DMS 273 (cell line): ENCODE measurements around the gene GBP7.
"Not testable (repeated sequence)": the region's sequence is repeated elsewhere in the genome, so short reads cannot be mapped to it uniquely, and the experiment has no call there.

Experiments
- DNase-seq: peaks from one replicate; lab custom pipeline; 2025; ENCODE audit not compliant: unreplicated experiment; lab: John Stamatoyannopoulos, UW

Gene GBP7, protein sequence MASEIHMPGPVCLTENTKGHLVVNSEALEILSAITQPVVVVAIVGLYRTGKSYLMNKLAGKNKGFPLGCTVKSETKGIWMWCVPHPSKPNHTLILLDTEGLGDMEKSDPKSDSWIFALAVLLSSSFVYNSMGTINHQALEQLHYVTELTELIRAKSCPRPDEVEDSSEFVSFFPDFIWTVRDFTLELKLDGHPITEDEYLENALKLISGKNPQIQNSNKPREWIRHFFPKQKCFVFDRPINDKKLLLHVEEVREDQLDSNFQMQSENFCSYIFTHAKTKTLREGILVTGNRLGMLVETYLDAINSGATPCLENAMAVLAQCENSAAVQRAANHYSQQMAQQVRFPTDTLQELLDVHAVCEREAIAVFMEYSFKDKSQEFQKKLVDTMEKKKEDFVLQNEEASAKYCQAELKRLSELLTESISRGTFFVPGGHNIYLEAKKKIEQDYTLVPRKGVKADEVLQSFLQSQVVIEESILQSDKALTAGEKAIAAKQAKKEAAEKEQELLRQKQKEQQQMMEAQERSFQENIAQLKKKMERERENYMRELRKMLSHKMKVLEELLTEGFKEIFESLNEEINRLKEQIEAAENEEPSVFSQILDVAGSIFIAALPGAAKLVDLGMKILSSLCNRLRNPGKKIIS

DNA sequence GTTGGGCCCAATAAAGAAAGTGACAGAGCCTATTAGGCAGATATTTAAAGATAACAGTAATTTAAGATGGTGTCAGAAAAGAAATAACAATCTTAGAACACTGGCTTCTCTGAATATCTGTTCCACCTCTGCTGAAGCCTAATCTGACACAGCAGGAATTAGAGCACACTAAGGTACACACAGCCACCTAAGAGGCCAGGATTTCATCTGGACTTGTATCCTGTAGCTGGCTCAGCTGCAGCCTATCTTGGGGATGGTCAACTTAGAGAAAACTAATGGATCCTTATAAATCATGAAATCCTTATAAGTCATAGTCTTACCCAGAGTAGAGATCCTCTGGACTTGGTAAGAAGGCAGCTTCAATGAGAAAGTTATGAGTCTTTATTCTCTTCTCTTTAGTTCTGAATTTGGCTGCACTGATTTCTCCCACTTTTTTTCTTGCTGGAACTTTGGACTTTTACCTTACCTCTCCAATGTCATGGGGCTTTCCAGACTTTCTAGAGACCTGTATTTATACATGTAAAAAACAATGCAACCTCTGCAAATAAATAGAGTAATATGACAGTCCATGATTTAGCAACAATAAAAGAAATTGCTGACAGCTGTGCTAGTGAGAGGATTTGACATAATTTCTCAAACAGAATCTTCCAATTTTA, at the start of gene GBP7:
GBP7 (minus strand) TSS at position 403 of the 656 bp plus-strand sequence. CDS start 4,068 bp downstream, outside the sequence.
- no peak for DNase-seq

DNA sequence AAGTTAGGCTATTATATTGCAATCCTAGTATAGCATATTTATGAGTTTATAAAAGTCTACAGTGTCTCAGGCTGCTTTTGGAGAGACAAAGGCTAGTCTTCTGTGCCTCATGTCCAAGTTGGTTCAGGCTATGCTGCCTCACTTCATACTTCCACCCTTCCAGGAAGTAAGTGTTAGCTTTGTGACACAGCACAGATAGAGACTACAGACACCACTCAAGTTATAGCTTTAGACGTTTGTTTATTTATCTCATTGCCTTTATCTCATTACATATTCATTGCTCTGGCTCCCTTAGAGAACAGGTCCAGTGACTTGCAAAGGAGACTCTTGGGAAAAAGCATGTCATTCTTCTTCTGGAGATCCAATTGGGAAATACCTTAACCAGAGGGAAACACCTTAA, 45.5 kb upstream of the GBP7 start:
- no peak for DNase-seq

DNA sequence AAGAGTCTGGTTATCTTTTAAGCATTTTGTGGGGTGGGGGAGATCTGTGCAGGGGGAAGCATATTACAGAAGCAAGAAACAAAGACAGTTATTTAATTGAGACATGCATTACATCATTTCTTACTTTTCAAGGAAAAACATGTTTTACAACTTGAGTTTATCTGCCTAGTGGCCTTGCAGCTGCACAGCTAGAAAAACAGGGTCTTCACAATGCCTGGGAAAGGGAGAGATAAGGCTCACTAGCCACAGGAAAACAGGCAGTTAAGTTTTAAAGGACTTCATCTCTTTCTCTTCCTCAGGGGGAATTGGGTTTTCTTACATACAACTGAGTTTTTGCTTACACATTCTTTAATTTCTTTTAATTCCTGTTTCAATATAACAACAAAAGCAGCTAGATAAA, 44.0 kb upstream of the GBP7 start:
- DNase-seq: not testable (repeated sequence)

DNA sequence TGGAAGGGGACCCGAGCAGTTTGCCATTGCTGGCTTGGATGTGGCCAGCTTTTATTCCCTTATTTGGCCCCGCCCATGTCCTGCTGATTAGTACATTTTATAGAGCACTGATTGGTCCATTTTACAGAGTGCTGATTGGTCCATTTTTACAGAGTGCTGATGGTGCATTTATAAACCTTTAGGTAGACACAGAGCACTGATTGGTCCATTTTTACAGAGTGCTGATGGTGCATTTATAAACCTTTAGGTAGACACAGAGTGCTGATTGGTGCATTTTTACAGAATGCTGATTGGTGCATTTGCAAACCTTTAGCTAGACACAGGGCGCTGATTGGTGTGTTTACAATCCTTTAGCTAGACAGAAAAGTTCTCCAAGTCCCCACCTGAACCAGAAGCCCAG, 43.1 kb upstream of the GBP7 start:
- DNase-seq: not testable (repeated sequence)

DNA sequence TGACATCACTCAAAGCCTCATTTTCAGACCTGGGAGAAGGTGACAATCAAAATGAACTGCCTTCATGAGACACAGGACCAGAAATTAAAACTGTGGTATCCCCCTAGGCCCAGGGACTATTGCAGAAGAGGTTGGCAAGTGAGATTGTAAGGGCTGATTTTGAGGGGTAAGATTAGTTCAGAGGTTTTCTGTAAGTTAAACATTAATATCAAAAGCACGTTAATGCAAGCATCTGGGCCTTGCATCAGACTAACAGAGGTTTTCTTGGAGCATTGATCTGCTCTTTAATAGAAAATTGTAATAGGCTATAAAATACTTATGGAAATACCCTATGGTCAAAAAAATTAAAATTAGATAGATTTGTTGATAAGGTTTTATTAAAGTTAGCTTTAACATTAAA, 37.5 kb upstream of the GBP7 start:
- DNase-seq: no peak

DNA sequence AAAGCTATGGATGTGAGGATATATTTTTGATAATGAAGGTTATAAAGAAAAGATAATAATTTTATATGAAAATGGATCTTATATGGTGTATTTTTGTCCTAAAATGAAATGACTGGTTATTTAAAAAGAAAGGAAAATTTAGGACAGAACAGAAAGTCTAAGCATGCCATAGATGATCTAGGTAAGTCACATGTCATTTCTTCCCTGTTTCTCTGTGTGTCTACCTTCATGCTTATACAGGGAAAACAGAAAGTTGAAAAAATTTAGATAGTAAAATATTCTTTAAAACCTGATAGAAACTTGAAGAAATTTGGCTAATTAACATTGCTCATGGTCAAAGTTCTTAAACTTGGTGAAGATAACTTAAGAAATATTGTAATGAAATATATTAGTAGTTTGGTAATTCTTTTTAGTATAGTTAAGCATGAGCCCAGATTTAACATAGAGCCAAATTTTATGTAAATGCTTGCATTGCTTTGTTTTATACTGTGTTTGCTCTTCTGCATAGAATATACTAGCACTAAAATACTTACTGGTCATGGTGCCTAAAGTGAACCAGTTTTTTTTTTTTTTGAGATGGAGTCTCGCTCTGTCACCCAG, 35.3 kb upstream of the GBP7 start:
- DNase-seq: no peak

DNA sequence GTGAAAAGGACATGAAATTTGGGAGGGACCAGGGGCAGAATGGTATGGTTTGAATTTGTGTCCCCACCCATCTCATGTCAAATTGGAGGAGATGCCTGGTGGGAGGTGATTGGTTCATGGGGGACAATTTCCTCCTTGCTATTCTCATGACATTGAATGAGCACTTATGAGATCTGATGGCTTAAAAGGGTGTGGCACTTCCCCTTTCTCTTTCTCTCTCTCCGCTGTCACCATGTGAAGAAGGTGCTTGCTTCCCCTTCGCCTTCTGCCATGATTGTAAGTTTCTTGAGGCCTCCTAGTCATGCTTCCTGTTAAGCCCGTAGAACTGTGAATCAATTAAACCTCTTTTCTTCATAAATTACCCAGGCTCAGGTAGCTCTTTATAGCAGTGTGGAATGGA, 30.6 kb upstream of the GBP7 start:
- no peak for DNase-seq

DNA sequence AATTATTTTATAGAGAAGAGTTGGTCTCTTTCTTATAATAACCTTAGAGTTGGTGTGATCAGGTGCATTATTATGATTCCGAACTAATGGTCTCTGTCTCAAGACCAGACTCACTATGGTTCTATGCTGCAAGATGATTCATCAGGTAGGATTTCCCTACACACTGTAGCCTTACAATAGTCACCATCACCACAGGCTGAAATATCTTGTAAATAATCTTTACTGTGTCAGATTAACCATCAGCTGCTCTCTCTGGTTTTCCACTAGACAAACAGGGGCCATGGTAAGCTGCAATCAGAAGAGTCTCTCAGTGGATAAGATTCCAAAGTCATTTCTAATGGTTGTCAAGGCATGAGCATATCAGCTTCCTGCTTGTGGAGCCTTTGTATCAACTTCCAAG, 27.4 kb upstream of the GBP7 start:
- DNase-seq: no peak

DNA sequence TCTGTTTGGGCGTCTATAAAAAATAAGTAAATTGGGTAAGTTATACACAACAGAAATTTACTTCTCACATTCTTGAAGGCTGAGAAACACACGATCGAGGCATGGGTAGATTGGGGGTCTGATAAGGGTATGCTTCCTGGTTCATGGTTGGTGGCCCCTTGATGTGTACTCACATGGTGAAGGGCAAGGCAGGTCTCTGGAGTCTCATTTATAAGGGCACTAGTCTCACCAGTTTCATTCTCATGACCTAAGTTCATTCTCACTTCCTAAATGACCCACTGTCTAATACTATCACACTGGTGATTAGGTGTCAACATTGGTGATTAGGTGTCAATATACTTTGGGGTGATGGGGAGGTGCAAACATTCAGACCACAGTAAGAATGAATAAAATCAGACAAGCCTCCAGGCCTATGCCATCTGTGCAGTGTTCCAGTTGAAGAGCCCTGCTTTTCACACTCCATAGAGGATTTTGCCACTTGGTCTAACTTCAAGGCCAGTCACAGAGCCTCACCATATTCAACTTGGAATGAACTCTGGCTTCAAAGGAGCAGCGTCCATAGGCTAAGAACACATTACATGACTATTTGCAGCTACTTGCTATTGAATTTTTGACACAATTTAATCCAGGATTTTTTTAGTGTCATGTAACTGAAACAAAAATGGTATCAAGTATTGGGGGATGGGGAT, 25.4 kb upstream of the GBP7 start:
- no peak for DNase-seq

DNA sequence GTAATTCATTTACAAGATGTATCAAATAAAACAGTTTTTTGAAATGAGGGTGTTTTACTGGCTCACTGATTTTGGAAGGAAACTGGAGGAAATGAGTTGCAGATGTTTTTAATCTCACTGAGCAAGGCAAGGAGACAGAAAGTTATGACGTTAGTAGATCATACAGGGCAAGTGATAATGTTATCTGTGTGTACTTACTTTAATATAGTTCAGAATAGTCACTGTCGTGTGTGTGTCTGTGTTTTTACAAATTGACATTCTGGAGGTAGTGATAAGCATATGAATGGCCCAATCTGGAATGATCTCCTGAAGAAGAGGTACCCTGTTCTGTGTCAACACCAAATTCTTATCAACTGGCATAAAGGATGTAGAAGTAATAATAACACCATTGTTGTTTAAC, 24.9 kb upstream of the GBP7 start:
- no peak for DNase-seq

DNA sequence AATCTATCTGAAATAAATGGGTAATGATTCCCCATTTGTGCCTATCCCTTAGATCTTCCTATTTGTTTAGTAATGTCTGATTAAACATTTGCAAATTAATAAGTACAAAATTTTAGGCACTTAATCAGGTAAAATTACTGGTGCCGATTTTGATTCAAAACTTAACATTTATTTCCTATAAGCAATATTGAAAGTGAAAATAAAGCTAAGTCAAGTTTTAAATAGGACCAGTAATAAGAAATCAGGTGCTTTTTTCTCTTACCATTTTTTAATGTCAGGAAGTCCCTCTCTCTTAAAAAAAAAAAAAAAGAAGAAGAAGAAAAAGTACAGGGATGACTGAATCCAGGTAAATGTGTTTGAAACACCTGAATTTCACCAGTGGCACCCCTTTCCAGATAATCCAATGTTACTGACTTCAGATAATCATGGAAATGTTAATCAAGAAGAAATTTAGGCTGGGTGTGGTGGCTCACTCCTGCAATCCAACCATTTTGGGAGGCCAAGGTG, 23.8 kb upstream of the GBP7 start:
- no peak for DNase-seq

DNA sequence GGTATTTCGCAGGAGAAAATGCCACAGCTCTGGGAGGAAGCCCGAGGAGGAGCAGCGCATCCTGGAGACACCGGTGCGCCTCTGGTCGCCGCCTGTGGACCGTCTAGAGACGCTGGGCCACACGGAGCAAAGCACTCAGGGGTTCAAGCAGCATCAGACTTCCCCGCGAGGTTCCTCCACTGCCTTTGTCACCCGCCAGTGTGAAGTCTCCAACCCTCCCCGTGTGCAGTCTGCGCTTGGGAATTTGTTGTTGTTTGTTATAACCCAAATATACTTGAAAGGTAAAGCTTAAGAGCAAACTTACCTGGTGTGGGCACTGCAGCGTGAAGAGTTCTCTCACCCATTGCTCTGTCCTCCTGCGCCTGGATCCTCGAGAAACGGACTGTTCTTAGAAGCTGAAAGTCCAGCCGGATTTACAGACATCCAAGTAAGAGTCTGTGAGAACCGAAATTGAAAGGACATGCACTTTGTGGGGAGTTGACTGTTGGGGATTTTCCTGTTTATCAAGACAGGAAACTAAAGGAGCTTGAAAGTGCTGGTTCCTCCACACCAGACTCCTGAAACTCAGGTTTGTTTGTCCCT, 22.8 kb upstream of the GBP7 start, which contains the start of gene GBP4:
GBP4 (minus strand) TSS at position 452 of the 582 bp plus-strand sequence; CDS start at position 344, 108 bp downstream.
- DNase-seq: no peak

DNA sequence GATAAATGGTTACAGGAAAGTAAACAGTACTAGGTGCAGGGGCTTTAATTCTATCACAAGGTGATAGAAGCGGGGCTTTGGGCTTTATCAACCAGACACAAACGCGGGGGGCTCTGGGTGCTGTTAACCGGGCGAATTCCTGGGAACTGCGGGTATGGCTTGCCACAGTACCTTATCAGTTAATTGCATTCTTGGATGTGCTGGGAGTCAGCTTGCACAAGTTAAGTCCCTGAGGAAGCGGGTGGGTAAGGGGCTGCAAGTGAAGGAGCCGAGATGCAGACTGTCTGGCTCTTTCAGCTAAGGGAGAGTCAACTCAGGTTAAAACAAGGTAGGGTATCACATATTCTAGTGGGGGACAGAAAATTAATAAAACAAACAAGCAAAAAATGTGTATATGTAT, 22.3 kb upstream of the GBP7 start:
- no peak for DNase-seq

DNA sequence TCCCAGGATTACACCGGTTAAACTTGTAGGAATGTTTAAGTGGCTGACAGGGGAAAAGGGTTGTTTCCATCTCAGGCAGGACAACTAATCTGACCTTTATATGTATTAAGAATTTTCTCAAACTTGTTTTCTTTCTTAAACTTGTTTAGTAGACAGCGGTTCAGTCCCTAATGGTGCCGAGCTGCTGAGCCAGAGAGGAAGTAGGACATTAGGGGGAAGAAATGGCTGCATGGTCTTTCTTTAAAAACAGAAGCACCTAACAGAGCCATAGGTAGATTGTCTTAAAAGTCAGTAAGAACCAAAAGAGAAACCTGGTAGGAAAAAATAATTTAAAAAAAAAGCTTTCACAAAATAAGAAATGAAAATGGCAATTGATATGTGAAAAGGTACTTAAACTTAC, 19.7 kb upstream of the GBP7 start:
- DNase-seq: no peak

DNA sequence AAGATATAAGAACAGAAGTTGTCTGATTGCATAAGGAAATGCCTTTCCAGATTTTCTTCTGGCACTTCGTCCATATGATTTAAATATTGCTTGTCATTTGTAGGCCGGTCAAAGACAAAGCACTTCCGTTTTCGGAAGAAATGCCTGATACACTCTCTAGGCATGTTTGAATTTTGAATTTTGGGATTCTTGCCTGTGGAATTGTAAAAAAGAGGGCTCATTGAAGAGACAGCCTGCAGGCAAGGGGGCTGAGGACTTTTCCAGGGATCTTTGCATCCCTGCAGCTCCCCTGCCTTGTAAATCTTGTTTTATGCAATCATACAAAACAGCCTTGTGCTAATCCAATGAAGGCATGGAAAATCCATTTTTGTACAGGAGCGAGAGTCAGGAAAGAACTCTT, 15.5 kb upstream of the GBP7 start:
- DNase-seq: no peak

DNA sequence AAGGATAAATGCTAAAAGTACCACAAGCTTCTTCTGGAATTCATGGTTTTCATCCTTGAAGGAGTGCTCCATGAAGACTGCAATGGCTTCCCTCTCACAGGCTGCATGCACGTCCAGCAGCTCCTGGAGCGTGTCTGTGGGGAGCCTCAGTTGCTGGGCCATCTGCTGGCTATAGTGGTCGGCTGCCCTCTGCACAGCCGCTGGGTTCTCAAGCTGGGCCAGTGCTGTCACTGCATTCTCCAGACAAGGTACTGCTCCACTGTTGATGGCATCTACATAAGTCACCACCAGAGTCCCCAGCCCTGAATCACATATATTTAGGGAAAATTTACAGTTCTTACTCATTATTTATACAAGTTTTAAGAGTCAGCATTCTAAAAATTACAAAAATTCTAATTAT, 14.2 kb upstream of the GBP7 start:
- no peak for DNase-seq

DNA sequence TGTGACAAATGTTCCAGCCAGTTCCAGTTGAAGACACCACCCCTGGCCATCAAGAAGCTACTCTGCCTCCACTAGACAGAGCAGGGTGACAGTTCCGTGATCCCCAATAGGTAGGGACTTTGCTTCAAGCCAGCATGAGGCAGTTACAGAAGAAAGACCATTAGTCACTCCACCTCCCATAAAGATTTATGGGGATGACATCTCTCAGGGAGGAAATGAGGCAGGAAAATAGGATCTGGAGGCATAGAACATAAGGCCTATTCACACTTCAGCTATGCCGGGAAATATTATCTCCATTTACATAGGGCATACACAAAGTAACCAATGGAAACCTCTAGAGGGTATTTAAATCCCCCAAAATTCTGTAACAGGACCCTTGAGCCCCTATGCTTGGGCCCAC, 3.5 kb upstream of the GBP7 start:
- no peak for DNase-seq

DNA sequence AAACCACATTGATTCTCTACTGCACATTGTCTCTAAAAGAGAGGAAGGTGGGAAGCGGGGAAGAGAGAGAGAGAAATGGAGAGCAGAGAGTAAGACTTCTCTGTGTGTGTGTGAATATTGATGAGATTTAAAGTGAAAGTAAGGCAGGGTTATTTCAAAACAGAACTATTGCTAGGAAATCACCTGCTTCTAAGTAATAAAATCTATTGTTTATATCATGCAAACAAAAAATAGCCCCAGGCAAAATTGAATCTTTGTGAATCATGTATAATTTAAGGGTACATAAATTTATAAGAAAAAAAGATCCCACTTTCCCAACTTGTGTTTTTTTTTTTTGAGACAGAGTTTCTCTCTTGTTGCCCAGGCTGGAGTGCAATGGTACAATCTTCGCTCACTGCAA, 1.2 kb upstream of the GBP7 start:
- DNase-seq: no peak

DNA sequence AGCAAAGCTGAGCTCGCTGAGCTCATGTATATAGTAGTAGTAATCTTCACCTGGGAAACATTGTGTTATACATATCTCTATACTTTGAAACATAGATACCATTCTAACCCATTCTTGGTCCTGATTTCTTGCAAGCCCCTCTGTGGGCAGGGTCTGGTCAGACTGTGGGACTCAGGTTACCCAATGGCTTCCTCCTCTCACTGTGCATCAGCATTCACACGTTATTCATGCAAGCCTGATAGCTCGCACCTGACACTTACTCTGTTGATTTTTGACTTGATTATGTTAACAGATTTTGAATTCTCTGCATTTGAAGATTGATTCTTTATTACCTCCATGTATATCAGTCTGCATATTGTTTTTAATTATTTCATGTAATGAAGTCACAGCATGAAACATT, 1.3 kb downstream of the GBP7 start:
- no peak for DNase-seq

DNA sequence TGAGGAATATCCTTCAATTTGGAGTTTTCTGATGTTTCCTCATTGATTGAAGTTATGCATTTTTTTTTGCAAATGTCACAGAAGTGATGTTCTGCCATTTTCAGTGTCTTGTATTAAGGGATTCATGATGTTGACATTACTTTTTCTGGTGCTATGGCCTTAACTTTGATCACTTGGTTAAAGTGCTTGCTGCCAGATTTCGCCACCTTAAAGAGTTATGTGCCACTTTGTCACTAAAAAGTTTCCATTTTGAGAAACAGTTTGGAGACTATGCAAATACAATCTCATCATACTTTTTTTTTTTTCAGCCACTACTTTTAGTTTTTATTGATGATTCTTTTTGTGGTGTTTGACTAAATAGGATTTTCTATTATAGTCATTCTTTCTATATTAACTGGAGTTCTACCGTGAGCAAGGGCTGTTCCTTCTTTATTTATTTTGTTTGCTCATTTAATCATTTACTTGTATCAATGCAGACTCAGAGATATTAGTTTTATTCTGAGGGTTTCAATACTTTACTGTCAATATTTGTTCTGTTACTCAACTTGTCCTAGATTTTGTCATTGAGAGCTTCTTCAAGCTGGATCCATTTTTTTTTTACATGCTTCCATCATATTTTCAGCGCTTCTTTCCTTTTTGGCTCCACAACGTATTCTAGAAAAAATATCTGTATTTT, 3.2 kb downstream of the GBP7 start:
- no peak for DNase-seq
